SH-SY5Y (cell line): ENCODE measurements around the gene SH3BGRL2.

Experiments used
- GATA2 ChIP-seq: IDR thresholded peaks from 2 replicates; pipeline ENCODE4 v1.6.1; 2011; ENCODE audit warnings: mild to moderate bottlenecking, low read depth, low read length
- GATA3 ChIP-seq: IDR thresholded peaks from 2 replicates; pipeline ENCODE4 v1.6.1; 2011; ENCODE audit warnings: low read depth, mild to moderate bottlenecking, low read length, moderate library complexity

Gene SH3BGRL2

DNA sequence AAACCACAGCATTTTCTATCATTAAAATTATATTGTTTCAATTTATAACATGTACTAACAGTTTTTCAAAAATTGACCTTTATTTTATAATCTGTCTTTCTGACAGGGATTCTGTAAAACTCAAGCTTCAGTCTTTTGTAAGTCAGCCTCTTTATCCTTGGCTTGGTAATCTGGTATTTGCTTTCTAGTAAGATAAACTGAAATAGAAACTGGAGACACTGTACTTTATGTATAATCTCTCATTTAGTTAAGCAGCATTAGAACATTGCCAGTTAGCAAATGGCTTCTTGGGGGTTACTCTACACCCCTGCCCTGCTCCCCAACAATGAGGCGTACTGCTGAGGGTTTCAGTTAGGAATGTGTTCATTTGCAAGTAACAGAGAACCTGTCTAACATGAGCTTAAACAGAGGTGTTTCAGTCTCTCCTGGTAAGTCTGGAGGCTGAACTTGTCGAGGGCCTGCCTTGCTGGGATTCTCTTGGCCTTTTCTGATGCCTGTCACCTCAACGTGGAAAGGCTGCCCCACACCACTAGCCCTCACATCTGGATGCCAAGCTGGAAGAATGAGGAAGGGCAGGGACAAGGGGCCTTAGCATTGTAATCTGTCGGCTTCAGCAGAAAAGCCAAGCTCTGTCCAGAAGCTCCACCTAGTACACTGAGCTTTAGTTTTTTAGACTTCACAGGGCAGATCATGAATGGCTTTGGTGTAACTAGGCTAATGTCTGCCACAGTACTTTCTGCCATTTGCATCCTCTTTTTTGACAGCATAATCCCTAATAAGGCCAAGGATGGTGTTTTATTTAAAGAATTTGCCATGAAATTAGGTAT, 34.8 kb downstream of the SH3BGRL2 start:
- TF ChIP-seq GATA3 (no peak), GATA2 (no peak)

DNA sequence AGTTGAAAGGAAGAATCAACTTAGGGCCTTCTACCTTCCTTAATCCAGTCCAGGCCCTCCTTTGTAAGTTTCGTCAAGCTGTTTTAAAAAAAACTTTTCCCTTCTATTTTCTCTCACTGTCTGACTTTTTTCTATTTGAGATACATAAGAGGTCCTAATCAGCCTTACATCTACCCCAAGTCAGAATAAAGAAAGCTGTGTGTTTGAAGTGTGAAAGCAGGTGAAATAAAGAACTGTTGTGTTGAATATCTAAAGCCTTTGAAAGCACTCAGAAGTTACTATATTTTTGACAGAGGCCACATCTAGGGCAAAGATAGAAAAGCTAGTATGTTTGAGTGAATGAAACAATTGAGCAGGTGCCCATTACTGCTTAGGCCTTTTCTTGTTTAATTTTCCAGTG, 35.5 kb downstream of the SH3BGRL2 start:
- TF ChIP-seq GATA2, result no peak

DNA sequence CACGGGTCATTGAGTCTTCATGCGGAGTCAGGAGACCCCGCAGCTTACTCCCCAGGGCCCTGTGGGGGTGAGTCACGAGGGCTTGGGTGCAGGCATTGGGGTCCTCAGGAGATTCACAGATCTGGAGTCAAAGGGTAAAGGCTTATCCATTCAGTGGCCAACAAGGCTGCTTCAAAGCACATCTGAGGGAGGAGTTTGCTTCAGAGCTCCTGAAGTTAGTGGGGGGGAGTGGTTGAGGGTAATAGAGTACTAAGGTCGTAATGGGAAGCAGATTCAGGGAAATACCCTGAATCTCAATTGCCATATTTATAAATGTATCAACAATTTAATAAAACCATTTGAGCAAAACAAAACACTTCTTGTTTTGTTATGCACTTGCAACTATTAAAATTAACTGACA, 37.3 kb downstream of the SH3BGRL2 start:
- TF ChIP-seq GATA3 (no peak), GATA2 (no peak)

DNA sequence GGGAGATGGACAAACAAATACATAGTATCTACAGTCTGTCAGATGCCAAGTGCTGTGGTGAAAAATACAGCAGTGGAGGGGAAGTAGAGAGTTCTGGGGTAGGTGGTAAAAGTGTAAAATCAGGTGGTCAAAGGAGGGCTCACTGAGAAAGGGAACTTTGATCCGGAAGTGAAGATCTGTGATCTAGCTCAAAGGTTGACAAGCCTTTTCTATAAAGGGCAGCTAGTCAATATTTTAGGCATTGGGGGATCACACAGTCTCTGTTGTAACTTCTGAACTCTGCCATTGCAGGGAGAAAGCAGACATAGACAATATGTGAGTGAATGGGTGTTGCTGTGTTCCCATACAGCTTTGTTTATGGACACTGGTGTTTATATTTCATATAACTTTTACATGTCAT, 38.6 kb downstream of the SH3BGRL2 start:
- no peak for TF ChIP-seq GATA3
- TF ChIP-seq GATA2, result no peak

DNA sequence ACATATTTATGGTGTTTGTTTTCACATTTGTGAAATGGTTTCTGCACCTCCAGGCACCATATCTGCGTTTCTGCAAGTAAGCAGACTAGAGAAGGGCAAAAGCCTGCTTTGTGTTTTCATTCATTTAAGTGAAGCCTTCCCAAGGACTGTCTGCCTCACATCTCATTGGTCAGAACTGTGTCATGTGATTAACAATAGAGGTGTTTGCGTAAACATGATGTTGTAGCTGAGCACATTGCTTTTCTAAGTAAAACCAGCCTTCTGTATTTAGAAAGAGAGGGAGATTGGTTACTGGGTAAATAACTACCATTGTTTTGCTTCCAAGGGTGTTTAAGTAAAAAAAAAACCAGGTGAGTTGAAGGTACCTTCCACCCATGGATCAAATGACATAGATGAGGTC, 39.7 kb downstream of the SH3BGRL2 start:
- TF ChIP-seq GATA2, result no peak
- no peak for TF ChIP-seq GATA3

DNA sequence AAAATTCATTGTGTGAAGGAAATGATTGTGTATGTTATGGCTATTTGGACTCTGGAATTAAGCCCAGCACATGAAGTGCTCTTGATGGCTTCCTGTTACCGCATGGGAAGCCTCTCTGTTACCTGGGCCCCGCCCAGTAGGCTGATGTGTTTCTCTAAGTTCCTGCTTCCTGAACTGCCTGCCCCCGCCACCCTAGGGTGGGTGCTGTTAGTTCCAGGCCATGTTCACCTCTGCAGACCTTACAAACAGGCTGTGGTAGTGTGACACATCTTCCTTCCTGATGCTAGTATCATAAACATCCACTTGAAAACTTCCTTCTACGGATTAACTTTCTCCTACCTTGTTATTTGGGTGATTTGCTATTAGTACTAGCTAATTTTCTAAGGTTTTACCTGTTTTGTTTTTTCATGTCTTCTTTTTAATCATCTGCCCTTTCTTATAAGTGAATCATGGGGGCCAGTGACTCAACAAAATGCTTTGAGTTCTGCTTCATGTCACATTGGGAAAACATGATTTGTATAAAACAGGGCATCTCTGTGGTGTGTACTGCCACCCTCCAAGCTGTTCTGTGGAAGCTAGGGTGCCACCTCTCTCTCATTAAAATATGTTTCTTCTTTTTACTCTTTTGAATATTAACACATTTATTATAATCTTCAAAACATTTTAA, 40.6 kb downstream of the SH3BGRL2 start:
- TF ChIP-seq GATA2 (no peak), GATA3 (no peak)

DNA sequence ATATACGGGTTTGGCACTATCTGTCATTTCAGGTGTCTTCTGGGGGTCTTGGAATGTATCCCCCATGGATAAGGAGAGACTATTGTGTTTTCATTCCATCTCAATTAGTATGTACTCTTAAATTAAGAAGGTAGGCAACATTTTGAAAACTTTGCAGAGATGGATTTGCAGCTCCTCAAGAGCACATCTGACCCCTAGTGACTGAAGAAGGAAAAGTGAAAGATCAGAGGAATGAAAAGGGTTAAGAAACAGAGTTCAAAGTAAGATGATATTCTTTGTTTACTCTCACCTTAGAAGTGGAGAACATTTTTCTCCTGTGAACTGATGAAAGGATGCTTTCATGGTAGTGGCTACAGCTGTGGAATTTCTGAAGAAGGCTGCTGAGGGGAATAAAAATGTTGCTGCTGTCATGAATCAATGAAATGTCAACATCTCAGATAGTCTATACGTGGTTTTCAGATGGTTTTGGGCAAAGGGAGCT, 41.5 kb downstream of the SH3BGRL2 start:
- TF ChIP-seq GATA3 (no peak), GATA2 (no peak)

DNA sequence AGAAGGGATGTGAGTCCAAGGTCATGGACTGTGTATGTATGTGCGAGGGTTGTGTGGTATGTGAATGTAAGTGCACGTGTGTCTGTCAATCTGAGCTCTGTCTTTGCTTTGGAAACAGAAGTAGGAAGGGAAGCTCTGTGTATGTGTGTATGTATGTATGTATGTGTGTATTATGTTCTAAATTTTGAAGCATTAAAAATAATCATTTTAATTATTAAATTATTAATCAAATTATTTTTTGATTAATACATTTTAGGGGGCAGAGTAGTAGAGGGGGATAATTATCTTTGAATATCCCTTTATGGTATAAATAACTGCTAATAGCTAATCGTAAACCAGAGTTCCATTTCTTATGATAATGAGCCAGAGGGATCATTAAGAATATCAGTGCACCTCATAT, 42.8 kb downstream of the SH3BGRL2 start:
- TF ChIP-seq GATA3 (no peak), GATA2 (no peak)

DNA sequence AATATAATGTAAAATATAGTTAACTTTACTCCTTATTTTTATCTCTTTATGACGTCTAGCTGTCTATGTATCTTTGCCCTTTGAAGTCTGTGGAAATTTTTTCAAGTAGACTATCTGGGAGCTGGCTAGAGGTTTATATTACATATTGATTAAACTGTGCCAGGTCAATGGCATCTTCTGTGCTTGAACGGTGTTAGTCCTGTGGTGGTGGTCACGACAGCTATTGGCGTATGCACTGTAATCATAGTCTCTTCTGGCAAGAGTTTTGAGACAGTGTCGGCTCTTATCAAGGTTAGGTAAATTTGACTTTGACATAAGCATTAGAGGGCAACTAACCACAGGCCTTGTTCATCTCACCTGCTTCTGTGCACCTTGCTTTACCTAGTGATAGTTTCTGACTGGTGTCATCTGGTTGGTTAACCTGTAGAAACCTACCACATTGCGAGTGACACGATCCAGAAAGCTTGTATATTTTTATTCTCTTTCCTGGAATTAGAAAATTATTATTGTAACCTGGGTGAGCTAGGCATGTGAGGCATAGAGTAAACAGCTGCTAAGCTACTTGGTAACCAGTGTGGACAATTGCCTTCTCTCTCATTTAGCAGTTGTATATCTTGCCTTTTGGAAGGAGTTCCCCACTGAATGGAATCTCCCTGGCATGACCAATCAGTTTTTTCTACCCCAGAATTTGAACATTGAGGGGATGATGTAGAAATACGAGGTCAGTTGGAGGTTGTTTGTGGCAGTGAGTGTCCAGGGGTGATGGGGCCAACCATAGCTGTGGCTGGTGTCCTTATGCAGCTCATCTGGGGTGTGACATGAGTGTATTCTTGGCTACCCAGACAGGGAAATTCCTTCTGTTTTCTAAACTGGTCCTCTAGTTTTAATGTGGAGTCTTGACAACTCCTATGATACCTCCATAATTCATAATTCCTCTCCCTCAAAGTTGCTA, 45.9 kb downstream of the SH3BGRL2 start:
- TF ChIP-seq GATA3 (no peak), GATA2 (no peak)

DNA sequence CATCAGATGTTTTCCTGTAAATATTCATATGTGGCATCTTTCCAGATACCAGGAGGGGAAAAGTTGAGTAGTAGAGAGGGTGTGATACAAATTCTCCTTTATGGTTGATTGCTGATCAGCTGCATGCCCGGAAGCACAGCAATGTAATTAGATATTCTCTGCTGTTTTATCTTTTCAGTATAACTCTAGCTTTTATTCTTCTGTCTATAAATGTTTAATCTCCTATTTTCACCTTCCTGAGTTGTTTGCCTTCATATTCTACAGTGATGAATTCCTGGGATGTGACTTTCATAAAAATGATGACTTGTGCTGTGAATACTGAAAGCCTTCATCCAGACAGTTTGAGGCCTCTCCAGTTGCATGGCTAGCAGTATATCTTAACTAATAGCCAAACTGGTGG, 53.7 kb downstream of the SH3BGRL2 start:
- TF ChIP-seq GATA3 (no peak), GATA2 (no peak)

DNA sequence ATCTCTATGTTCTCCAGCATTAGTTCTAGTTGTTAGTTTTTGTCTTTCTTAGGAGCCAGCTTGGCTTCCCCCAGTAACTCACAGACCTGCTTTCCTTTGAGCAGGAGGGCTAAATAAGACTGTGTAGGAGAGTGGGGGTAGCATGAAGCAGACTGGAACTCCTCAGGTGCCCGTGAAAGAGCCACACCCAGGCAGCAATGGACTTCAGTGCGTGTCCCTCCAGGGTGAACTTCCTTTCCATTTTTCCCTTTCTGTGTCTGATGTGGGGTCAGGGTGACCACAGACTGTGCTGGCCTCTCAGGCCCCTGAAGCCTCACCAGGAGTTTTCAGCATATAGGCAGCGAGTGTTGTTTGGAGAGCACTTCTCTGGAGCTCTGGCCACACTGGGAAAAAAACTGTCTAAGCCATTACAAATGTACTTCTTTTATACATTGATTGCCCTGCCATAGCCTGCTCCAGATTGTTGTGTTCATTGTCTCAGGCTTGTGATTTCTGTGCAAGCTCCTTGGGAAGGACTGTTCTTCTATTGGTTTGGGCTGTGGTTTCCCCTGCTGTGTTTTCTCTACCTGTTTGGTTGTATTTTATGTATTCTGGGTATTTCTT, 55.7 kb downstream of the SH3BGRL2 start:
- TF ChIP-seq GATA3, result no peak; the same call in 1 of the 2 replicates
- TF ChIP-seq GATA2, result no peak

DNA sequence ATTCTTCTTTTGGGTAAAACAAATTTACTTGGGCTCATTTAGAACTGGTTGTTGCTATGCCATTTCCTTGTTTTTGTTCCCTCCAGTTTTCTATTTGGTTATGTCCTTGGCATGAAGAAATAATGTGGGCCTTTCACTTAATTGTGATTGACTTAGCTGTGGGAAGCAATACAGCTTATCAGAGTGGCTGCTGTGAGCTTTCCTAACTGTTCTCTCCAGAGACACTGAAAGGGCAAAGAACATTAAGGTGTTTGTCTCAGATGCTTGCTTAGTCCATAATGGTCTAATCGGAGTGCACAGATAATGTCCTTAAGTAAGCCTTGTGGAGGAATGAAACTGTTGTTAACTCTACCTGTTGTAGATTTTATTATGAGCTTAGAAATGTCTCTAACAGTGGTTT, 56.6 kb downstream of the SH3BGRL2 start:
- TF ChIP-seq GATA2, result no peak

DNA sequence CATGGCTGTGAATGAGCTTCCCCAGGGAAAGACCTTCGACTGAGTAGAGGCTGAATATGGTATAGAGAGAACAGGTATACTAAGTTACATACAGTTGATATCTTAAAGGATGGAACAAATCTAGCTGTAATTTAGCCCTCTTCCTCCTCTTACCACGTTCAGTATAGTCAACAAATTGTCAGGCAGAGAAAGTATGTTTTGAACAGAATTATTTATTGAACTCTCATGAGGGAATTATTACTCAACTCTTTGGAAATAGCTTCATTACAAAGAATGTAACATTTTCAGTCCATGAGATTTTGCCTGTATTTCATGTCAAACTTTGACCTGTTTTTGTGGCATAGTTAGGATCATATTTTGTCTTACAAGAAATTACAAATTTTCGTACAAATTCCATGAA, 63.0 kb downstream of the SH3BGRL2 start:
- TF ChIP-seq GATA2 (no peak), GATA3 (no peak)

DNA sequence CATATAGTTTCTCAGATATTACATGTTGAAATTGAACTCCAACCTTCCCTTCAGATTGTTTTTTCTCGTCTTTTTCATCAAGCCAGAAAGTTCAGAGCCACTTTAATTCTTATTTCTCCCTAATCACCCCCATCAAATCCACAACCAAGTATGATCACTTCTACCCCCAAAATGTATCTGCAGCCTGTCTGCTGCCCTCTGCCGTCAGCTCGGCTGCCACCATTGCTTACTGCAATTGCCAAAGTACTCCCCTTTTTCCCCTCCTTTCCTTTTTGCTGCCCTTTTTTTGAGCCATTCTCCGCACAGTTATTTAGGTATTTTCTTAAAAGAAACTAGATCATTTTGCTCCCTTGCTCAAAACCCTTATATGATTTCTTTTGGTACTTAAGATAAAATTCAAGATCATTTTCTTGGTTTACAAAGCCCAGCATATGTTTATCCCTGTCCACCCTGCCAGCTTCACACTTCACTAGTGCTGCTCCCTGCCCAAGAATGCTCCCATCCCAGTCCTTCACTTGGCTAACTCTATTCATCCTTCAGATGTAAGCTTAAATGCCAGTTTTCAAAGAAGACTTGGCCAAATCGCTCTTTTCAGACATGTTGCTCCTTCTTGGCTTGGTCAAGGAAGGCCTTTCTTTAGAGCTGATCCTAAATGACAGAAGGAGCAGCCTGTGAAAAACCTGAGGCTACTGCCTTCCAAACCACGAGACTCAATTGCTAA, 63.7 kb downstream of the SH3BGRL2 start:
- TF ChIP-seq GATA2 (no peak), GATA3 (no peak)
